Right lobe of liver (tissue), 4 donors: ENCODE data around the gene ADGRE1.

ENCODE experiments used
- POLR2A ChIP-seq: fragments of 450-650 bp; IDR thresholded peaks from one replicate; pipeline ENCODE4 v1.6.1; 2017; ENCODE audit warnings: antibody characterized with exemption, mild to moderate bottlenecking
- TF ChIP-seq, protein P1 (sequence below), 4 donors: fragments of 200-600 bp in 3 of 4; fragments of 450-650 bp in 1 of 4; IDR thresholded peaks; one replicate each; pipeline versions ENCODE4 v1.5.1 to v1.8.0; 2016 to 2022; ENCODE audit warnings: antibody characterized with exemption in 4 of 4, mild to moderate bottlenecking in 2 of 4
- donor health status: DM: no; HTN: no; CAD: no.
- donor health status: DM: no; HTN: no; CAD: no.
- donor health status: DM: no; HTN: yes; CAD: no.

DNA sequence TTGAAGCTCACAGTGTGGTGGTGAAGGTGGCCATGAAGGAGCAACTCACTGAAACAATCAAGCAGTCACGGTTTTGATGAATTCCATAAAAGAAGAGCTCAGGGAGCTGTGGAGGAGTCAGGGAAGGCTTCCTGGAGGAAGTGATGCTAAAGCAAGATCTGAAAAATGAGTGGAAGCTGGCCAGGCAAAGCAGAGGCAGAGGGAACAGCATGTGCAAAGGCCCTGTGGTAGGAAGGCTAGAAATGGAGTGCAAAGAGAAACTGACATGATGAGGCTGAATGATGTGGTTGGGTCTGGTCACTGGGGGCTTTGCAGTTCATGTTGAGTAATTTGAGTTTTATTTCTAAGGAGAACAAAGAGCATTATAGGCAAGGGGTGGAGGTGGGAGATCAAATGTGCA, 6.9 kb downstream of the ADGRE1 start:
- no peak for TF ChIP-seq POLR2A
- TF ChIP-seq, protein P1, sequence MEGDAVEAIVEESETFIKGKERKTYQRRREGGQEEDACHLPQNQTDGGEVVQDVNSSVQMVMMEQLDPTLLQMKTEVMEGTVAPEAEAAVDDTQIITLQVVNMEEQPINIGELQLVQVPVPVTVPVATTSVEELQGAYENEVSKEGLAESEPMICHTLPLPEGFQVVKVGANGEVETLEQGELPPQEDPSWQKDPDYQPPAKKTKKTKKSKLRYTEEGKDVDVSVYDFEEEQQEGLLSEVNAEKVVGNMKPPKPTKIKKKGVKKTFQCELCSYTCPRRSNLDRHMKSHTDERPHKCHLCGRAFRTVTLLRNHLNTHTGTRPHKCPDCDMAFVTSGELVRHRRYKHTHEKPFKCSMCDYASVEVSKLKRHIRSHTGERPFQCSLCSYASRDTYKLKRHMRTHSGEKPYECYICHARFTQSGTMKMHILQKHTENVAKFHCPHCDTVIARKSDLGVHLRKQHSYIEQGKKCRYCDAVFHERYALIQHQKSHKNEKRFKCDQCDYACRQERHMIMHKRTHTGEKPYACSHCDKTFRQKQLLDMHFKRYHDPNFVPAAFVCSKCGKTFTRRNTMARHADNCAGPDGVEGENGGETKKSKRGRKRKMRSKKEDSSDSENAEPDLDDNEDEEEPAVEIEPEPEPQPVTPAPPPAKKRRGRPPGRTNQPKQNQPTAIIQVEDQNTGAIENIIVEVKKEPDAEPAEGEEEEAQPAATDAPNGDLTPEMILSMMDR (IDR thresholded peaks at IDR 0.05), result no peak
